HAP-1 (cell line): ENCODE measurements around the gene ANKRA2.

ENCODE experiments used
- DNase-seq, 2 experiments: peaks; one replicate each; pipeline ENCODE4 v3.0.0-alpha.2; 2016 to 2020; ENCODE audit warnings: low spot score in 2 of 2
- H3K27me3 ChIP-seq: fragments of 250-450 bp; sonication (Bioruptor Pico); 2 replicates; pipeline ENCODE4 v1.5.1; 2020; ENCODE audit warnings: low read depth, mild to moderate bottlenecking, moderate library complexity
- H3K36me3 ChIP-seq: fragments of 250-450 bp; sonication (Bioruptor Pico); replicated peaks from 2 replicates; pipeline ENCODE4 v1.5.1; 2020; ENCODE audit warnings: mild to moderate bottlenecking
- H3K4me1 ChIP-seq: fragments of 250-450 bp; sonication (Bioruptor Pico); 2 replicates; pipeline ENCODE4 v1.5.1; 2020; ENCODE audit warnings: mild to moderate bottlenecking
- H3K4me3 ChIP-seq: fragments of 250-450 bp; sonication (Bioruptor Pico); 2 replicates; pipeline ENCODE4 v1.5.1; 2020; ENCODE audit warnings: mild to moderate bottlenecking, moderate library complexity
- H3K9me3 ChIP-seq: fragments of 250-450 bp; sonication (Bioruptor Pico); 2 replicates; pipeline ENCODE4 v1.5.1; 2020; ENCODE audit warnings: mild to moderate bottlenecking, moderate library complexity
- in situ Hi-C: fragments of 300-500 bp; cut with MboI; formaldehyde crosslinking; loops from 3 replicates; pipeline ENCODE4 v1.14.3; 2020; ENCODE audit warnings: low sequenced_read_pairs, inconsistent platforms, mixed read lengths

ANKRA2 gene

DNA sequence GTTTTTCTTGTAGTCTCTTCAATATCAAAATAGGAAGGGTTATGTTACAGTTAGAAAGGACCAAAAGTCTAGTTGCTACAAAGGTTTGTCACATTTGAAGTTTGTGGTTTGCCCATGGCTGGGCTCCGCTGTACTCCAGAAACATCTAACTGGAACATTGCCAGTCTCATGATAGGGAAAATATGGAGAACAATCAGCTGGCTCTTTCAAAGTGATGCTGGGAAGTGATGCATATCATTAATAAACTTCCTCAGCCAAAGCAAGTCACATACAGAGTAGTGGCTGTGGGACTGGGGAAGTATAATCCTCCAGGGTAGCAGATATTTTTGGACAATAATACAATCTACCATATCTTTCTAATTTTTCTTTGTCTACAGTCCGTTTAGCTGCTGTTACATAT, 58.4 kb downstream of the ANKRA2 start:
- Histone ChIP-seq H3K36me3 (peaks cover 45% of the 10 kb centered on the region), H3K27me3 (no peaks in the 10 kb centered on the region), H3K4me1 (no peaks in the 10 kb centered on the region), H3K4me3 (no peak overlapping the region), H3K9me3 (no peaks in the 10 kb centered on the region)
- no peak for DNase-seq
- in situ Hi-C loops: no loop called here

DNA sequence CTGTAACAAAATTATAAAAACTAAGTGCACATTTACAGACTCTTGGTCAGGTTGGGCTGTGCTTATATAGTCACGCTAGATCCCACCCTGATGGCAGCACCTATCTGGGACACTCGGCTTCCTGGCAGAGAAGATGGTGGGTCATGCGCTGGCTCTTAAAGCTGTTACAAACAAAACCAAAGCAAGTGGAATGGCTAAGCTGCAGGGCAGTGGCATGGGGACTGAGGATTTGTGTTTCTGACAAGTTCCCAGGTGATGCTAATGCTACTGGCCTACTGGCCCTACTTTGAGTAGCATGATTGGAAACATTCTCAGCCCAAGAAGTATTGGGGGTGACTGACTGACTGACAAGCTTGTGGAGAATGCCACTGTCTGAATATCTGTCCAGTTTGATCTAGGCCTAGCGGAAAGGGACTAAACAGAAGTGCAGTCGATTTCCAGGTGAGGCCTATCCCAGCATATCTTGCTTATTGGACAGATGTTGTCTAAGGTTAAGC, 58.9 kb downstream of the ANKRA2 start:
- H3K9me3 ChIP-seq: no peaks in the 10 kb centered on the region
- H3K4me1 ChIP-seq: no peaks in the 10 kb centered on the region
- peaks cover 48% of the 10 kb centered on the region for H3K36me3 ChIP-seq
- no peaks in the 10 kb centered on the region for H3K27me3 ChIP-seq
- in situ Hi-C loops: no loop called here
- no peak overlapping the region for H3K4me3 ChIP-seq
- DNase-seq: no peak
